Measurements from ENCODE around the gene PIGN. TPM values are rescaled to one million over a fixed set of nuclear protein-coding genes. Genes with fewer than 3 reads are reported as not detected.

Gene PIGN, protein sequence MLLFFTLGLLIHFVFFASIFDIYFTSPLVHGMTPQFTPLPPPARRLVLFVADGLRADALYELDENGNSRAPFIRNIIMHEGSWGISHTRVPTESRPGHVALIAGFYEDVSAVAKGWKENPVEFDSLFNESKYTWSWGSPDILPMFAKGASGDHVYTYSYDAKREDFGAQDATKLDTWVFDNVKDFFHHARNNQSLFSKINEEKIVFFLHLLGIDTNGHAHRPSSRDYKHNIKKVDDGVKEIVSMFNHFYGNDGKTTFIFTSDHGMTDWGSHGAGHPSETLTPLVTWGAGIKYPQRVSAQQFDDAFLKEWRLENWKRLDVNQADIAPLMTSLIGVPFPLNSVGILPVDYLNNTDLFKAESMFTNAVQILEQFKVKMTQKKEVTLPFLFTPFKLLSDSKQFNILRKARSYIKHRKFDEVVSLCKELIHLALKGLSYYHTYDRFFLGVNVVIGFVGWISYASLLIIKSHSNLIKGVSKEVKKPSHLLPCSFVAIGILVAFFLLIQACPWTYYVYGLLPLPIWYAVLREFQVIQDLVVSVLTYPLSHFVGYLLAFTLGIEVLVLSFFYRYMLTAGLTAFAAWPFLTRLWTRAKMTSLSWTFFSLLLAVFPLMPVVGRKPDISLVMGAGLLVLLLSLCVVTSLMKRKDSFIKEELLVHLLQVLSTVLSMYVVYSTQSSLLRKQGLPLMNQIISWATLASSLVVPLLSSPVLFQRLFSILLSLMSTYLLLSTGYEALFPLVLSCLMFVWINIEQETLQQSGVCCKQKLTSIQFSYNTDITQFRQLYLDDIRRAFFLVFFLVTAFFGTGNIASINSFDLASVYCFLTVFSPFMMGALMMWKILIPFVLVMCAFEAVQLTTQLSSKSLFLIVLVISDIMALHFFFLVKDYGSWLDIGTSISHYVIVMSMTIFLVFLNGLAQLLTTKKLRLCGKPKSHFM
- 6.9 to 12.8 TPM (median 10.7 TPM) in 5 replicates for total RNA-seq (2022; extraction: Qiagen RNA extraction; ENCODE audit: low read depth)

DNA sequence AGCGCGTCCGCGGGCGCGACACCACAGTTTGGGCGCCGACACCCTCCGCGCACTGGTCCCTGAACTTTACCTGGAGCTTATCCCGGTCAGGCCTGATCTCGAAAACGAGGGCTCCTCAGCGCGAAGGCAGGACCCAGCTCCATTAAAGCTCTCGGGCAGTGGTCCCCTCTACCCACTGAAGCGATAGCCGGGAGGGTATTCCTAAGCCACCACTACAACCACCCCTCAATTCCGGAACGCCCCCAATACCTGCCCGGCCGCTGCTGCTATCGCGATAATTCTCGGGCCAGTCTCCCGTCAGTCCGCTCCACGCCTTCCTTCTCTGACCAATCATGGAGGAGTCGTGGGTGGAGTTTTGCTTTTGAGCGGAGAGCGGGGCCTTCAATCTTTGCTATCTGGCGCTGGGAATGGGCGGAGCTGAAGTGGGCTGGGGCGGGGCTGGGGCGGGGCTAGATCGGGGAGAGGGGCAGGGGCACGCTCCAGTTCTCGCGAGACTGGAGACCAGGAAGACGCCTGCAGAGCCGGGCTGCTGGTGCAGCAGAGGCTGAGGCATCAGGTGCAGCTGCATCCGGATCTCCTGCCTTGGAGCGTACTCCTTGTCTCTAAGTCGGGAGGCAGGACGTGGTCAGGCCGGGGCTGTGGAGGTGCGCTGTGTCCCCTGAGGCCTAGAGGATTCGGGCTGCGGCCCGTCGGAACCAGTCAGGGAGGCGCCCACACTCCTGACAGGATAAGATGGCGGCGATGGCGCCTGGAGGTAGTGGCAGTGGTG is at the start of gene PIGN, which contains the start of gene RELCH:
Gene PIGN, minus strand, starts transcription at position 283 of the 769 bp plus-strand sequence. CDS start 25,703 bp downstream, outside the sequence.
Gene RELCH, plus strand, starts transcription at position 482 of the 769 bp plus-strand sequence. Its CDS starts 251 bp downstream, at position 733.

Other genes with a start within 250 kb of the PIGN start
- gene RELCH, start 199 bp upstream of the PIGN start, total RNA-seq (2022; extraction: Qiagen RNA extraction; ENCODE audit: low read depth), result 12.1 to 16.8 TPM (median 13.2 TPM) in 5 replicates
- gene TNFRSF11A, start 138.3 kb upstream of the PIGN start, total RNA-seq (2022; extraction: Qiagen RNA extraction; ENCODE audit: low read depth), result 6.9 to 9.7 TPM (median 7.3 TPM) in 5 replicates